GM12872 (cell line): ENCODE data around the gene USH1G.

Source experiments
- TF ChIP-seq, protein P1 (sequence below): IDR thresholded peaks from 3 replicates; pipeline ENCODE4 v1.5.1; 2011; ENCODE audit warnings: low read depth, mild to moderate bottlenecking, low read length, moderate library complexity; ENCODE audit not compliant: insufficient read depth

USH1G gene

DNA sequence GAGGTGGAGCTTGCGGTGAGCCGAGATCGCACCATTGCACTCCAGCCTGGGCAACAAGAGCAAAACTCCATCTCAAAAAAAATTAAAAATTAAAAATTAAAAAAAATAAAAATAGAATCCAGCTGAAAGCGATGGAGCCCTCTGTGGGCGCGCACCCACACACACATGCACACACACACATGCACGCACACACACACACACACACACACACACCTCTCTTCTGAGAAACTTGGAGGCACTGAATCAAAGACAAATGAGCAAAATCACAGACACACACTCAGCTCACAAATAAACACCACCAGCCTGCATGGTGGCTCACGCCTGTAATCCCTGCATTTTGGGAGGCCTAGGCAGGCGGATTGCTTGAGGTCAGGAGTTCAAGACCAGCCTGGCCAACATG lies 20.0 kb downstream of the USH1G start:
- TF ChIP-seq, protein P1, sequence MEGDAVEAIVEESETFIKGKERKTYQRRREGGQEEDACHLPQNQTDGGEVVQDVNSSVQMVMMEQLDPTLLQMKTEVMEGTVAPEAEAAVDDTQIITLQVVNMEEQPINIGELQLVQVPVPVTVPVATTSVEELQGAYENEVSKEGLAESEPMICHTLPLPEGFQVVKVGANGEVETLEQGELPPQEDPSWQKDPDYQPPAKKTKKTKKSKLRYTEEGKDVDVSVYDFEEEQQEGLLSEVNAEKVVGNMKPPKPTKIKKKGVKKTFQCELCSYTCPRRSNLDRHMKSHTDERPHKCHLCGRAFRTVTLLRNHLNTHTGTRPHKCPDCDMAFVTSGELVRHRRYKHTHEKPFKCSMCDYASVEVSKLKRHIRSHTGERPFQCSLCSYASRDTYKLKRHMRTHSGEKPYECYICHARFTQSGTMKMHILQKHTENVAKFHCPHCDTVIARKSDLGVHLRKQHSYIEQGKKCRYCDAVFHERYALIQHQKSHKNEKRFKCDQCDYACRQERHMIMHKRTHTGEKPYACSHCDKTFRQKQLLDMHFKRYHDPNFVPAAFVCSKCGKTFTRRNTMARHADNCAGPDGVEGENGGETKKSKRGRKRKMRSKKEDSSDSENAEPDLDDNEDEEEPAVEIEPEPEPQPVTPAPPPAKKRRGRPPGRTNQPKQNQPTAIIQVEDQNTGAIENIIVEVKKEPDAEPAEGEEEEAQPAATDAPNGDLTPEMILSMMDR, result no peak

GRCh38 chr17:74901353-74902135 lies 21.5 kb downstream of the USH1G start:
- TF ChIP-seq, protein P1, result no peak

DNA sequence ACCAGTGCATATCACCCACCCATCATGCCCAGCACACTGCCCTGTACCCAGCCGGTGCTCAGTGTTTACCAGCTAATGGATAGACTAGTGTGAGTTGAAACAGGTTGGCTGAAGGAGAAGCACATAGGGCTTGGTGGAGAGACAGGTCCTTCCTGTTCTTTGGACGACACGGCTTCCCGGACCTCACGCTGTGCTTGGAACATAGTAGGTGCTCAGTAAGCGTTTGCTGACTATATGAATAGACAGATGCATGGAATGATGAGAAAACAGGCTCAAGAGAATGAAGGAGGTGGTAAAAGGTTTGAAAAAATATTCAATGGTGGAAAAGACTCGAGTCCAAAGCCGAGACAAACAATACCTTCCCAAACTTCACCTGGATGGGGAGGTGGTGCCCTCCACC lies 22.8 kb downstream of the USH1G start:
- TF ChIP-seq, protein P1, result no peak

DNA sequence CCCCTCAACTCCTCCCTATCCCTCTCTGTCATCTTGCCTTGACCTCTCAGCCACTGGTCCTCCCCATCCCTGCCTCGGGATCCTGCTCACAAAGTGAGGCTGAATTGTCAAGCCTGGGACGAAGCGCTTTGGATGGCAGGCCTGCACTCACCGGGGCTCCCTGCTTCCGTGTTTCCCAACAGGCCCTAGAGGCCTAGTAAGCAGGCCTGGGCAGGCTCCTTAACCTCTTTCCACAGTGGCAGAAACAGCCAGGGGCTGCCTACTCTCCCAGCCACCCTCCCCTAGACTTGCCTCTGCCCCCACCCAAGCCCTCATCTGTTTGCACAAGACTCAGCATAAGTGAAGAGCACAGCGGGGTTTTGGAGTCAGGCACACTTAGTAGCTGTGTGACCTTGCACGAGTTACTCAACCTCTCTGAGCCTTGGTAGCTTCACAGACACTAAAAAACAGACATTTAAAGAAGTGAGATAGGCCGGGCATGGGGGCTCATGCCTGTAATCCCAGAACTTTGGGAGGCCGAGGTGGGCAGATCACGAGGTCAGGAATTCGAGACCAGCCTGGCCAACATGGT lies 24.6 kb downstream of the USH1G start:
- TF ChIP-seq, protein P1, result no peak

- TF ChIP-seq, protein P1, result no peak
Measured at GRCh38 chr17:74893936-74894671, 29.0 kb downstream of the USH1G start.

DNA sequence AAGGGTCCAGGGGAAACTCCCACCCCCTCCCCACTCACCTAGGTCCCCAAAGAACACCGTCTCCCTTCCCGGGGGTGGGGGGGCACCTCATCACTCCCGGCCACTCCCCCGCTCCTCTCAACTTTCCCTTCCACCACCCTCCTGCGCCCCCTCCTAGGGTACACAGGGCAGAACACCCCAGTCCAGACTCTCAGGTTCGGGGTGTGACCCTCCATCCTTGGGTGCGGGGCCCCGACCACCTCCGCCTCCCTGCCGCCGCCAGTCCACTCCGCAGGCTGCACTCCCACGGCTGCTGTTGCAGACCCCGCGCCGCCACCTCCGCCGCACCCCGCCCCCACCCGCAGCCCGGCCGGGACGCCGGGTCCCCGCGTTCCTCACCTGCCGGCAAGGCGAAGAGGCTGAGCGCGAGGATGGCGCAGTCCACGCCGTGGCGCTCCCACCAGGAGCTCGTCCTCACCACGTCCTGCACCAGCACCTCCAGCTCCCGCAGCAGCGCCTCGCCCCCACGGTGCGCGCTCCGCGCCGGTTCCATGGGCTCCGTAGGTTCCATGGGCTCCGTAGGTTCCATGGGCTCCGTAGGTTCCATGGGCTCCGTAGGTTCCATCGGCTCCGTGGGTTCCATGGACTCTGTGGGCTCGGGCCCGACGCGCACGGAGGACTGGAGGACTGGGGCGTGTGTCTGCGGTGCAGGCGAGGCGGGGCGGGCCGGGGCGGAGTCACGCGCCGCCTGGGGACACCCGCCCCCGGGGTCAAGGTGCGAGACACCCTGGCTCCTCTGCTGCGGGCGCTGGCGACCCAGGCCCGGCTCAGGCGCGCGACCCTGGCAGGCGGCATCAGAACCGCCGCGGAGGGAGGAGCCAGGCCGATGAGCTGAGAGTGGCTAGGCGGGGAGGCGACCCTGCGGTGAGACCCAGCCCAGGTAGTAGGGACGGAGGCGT lies 29.8 kb downstream of the USH1G start, which contains the start of gene FADS6:
Gene FADS6 (minus strand): TSS at position 660 of the 938 bp plus-strand sequence. CDS start 38 bp downstream, at position 622.
- TF ChIP-seq, protein P1, result no peak
